GM12873 (cell line): ENCODE measurements around the gene STX16.

Source experiments
- CTCF ChIP-seq: IDR thresholded peaks from 2 replicates; pipeline ENCODE4 v1.5.1; 2012; ENCODE audit warnings: low read depth, mild to moderate bottlenecking, moderate library complexity, low read length, control low read depth; ENCODE audit not compliant: insufficient read depth; ENCODE audit errors: missing control alignments

Gene STX16

DNA sequence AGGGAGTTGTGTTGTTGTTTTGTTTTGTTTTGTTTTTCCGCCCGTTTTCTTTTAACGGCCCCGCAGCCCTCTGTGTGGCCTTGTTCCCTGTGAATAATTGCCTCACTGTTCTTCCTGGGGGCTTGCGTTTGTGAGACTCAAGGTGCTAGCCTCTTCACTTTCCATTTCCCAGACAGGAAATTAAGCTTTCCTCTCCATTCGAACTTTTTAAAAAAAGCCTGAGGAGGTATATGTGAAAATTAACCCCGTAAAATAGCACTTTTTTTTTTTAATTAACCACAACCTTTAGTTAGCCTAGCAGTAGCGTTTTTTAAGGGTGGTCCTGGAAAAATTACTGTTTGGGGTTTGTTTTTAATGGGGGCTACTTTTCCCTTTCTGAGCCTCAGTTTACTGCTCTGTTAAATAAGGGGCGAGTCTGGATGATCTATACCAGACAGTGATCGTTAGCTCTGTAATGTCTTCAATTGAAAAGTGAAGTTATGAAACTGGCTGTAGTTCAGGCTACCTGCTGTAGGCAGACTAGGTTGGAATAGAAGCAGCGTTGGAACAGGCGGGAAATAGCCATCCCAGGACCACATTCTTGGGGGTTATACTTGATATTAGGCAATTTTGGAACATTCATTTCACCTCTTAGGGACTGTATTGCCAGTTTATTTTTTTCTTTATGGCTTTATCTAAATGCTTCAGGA lies 1.7 kb downstream of the STX16 start:
- TF ChIP-seq CTCF = no peak

DNA sequence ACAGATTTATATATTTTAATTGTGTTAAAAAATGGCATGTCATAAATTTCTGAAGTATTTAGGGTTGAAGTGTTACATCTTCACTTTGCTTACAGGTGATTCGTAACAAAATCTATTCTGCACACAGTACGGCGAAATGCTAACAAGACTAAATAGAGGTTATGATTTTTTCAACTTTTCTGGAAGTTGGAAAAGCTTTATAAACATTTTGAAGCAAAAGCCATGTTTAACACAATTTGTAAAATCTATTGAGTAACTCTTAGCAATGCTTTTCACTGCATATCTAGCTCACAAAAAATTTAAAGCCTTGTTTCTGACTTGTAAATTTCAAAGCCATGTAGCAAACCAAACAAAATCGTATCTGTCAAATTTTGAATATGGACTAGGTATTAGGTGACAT lies 3.3 kb downstream of the STX16 start:
- no peak for TF ChIP-seq CTCF

- TF ChIP-seq CTCF = no peak
Observed at GRCh38 chr20:58655328-58656107, 4.4 kb downstream of the STX16 start.

GRCh38 chr20:58656831-58657230 lies 5.7 kb downstream of the STX16 start:
- no peak for TF ChIP-seq CTCF

GRCh38 chr20:58657262-58657661 lies 6.2 kb downstream of the STX16 start:
- TF ChIP-seq CTCF = no peak

DNA sequence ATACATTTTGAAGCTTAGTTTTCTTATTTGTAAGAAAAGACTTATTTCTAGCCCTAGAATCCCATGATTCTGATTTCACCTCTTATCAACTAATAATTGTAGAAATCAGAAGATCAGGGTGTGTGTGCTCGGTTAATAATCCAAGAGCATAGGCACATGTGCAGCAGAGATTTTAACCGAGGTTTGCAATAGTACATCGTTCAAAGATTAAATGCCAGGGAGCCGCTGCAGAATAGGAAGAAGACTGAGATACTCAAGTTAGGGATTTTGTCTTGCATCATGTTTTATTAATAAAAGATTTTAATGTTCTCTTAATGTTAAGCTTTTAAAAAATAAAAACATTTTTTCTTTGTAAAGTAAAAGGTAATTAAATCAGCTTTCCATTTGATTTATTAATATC lies 6.9 kb downstream of the STX16 start:
- TF ChIP-seq CTCF = no peak

- TF ChIP-seq CTCF = no peak
Observed at GRCh38 chr20:58658760-58659159, 7.7 kb downstream of the STX16 start.
